Urothelium cell line (cell line): Measurements from ENCODE around the gene SPDEF.

Experiments
- DNase-seq: peaks from one replicate; pipeline ENCODE4 v3.0.0; 2011; ENCODE audit warnings: low spot score, mixed read lengths
- FAIRE-seq: peaks from 2 replicates; lab custom pipeline; 2011; peaks lifted over from hg19 to GRCh38; lab: Jason Lieb, UNC

The SPDEF gene

GRCh38 chr6:34547701-34548644 lies 8.2 kb downstream of the SPDEF start:
- no peak for DNase-seq
- FAIRE-seq = no peak

DNA sequence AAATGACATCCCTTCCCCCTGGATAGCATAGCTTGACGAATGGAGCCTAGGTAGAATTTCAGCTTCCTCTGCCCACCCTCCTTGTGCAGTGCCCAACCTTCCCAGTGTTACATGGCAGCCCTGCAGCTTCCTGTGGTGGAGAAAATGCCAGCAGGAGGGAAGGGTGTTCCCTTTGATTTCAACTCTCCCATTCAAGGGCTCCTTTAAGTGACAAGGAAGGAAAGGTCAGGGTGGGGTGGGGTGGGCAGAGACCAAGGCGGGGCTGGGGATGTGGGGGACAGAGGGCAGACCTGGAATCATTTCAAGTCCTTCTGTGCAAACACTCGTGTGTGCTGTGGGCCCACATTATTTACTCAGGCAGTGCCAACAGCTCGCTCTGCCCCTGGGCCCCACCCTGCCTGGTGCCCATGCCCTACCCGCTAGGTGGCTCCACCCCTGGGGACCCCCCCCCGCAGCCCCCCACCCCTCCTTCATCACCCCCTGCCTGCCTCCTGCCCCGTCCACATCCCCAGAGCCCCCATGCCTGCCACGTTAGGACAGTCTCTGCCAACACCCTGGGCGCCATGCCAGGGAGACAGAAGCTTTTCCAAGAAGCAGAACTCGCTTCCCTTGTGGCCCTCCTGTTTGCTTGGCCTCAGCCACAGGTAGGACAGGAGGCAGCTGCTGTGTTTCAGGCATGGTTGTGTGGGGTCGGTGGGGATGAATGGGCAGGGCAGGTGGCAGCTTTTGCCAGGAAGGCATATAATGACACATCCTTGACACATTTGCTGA lies 9.4 kb downstream of the SPDEF start:
- FAIRE-seq = peak; percentile 35
- DNase-seq = no peak

DNA sequence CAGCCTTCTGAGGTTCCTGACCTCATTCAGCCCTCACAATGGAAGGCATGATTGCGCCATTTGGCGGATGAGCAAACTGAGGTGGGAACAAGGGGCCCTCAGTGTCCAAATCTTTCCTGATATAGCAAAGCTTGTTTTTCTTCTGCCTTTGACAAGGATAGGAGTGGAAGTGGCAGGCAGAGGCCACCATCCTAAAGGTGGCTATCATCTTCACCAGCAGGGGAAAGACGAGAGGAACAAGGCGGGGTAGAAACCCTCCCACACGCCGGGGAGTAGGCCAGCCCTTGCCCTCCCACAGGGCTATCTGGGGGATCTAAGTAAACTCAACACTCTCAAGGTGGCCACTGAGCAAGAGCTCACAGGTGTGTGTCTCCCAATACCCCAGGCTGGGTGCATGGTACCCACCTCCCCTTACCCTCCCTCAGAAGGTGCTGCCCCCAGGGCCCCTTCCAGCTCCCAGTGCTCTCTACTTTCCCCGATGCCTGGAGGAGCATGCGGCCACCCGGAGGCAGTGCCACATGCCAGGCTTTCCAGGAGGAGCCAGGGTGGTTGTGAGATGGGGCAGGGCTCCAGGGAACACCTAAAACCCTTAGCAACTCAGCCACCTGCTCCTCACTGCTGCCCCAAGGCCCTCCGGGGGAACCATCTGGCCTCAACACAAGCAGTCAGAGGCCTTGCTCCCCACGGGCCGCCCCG lies 11.2 kb downstream of the SPDEF start:
- DNase-seq (no peak), FAIRE-seq (no peak)

GRCh38 chr6:34544052-34544604 lies 12.0 kb downstream of the SPDEF start:
- DNase-seq (no peak), FAIRE-seq (peak; percentile 61)

DNA sequence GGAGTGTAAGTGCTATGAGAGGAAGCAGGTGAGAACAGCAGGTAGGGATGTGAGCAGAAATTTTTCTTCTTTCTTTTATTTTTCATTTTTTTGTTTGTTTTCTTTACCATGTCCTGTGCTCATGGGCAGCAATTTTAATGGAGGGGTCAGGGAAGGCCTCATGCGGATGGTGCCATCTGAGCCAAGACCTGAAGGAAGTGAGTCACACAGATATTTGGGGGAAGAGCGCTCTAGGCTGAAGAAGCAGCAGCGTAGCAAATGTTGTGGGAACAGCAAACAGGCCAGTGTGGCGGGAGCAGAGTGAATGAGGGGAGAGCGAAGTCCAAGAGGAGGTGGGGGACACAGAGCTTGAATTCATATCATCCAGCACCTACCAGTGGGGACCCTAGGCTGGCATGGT lies 12.7 kb downstream of the SPDEF start:
- FAIRE-seq (no peak), DNase-seq (peak; percentile 59)

GRCh38 chr6:34540841-34541240 lies 15.3 kb downstream of the SPDEF start:
- no peak for FAIRE-seq
- DNase-seq = no peak

DNA sequence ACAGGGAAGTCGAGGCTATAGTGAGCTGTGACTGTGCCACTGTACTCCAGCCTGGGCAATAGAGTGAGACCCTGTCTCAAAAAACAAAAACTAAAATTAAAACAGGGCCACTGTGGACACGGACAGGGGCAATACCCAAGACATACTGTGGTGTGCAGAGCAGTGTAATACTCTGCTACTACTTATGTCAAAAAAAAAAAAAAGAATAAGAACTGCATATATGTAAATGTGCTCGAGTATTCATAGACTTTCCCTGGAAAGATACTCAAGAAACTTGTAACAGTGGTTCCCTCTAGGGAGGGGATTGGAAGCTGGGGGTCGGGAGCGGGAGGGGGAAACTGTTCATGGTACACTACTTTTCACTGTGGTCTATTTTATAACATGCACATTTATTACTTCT lies 15.9 kb downstream of the SPDEF start:
- no peak for DNase-seq
- FAIRE-seq = no peak

GRCh38 chr6:34539181-34539580 lies 16.9 kb downstream of the SPDEF start:
- no peak for DNase-seq

GRCh38 chr6:34538581-34538980 lies 17.5 kb downstream of the SPDEF start:
- no peak for DNase-seq
- no peak for FAIRE-seq

More at GRCh38 chr6:34539181-34539580, 16.9 kb downstream of the SPDEF start:
- FAIRE-seq = no peak

DNA sequence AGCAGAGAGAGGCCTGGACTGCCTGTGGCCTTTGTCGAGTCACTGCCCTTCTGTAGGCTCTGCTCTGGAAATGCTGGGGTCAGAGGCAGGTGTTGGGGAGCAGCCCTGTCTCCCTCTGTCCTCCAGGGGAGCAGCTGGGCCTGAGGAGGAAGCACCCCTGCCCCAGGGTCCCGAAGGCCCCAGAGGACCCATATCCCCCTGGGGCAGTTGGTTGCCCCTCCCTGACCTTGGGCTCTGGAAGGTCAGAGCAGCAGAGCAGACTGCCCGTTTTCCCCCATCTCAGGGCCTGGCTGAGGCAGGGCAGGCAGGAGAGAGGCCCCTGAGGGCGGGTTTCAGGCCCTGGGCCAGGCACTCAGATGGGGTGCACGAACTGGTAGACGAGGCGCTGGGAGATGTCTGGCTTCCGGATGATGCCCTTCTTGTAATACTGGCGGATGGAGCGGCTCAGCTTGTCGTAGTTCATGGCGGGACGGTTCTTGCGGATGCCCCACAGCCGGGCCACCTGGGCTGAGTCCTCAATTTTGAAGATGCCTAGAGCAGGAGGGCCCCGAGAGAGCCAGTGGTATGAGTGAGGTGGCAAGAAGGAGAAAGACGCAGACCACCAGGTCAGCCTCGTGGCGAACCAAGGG lies 18.1 kb downstream of the SPDEF start:
- no peak for FAIRE-seq
- DNase-seq = no peak

DNA sequence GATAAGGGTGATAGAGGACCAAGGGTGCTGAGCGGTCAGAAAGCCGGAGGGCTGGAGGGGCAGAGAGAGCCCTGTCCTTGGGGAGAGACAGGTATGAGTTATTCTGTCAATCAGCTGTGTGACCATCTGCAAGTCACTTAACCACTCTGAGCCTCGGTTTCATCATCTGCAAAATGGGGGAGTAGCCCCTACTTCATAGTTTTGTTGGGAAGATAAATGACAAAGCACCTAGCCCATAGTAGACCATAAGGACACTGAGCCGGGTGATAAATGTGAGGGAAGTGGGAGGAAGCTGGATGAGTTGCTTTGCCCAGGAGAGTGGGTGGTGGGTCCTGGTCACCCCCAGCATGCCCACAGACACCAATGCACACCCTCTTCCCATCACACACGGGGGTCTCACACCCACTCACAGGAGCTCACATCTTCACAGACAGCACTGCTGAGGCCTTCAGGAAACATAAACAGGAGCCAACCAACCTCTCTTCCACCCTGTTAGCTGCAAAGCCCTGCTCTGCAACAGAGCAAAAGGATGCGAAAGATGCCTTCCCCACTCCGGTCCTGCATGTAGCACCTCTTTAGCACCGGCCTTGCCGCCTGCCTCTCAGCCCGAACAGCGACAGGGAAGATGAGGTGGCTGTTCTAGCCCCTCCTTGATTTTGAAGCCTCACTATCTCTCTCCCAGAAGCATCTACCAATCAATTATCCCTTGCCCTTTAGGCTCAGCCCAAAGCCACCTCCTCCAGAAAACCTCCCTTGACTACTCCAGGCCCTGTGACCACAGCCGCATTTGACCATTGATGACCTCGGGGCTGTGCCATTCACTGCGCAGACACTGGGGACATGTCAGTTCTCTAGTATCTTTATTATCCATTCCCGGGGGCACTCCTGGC lies 18.9 kb downstream of the SPDEF start:
- FAIRE-seq (no peak), DNase-seq (no peak)

DNA sequence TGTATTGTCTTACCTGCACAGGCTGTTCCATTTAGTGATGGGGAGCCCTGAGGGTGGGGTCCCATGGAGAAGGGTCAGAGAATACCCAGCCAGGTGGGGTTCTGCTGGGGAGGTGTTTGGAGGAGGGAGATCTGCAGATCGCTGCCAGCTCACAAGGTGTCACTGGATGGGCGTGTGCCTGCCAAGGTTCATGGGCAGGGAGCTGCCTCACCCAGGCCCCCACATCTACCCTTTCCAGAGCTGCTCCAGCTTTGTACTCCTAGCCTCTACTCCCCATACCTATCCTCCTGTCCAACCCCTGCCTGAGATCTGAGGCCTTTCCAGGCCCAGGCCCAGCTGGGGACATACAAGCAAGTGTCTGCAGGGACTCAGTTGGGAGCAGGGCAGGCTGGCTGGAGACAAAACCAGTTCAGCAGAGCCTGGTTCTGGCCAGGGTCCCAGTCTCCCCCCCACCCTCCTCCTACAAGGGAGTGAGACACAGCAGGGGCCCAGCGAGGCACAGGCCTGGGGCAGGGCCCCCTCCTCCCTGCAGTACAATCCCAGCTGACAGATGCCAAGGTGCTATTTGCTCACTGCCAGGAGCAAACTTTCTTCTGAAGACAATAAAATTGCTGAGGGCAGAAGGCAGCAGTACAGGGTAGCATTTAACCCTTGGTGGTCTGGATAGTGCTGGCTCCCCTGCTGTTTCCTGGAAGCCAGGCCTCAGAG lies 19.7 kb downstream of the SPDEF start:
- DNase-seq (no peak), FAIRE-seq (no peak)

GRCh38 chr6:34535646-34536045 lies 20.5 kb downstream of the SPDEF start:
- no peak for DNase-seq
- FAIRE-seq = no peak

DNA sequence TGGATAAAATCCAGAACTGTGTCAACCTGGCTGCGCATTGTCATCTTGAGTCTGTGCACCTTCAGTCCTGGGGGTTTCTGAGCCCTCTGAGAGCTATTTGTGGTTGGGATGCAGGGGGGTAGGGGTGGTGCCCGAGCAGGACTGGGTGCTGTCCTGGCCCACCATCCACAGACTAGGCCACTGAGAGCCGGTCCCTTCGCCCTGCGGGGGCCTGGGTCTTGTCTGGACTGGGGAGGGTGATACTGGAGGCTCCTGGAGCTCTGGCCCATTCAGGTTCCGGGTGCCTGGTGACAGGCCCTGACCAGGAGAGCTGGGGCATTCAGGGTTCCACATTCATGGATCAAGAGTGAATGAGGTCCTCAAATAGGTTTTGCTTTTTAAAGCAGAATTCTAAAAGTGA lies 20.9 kb downstream of the SPDEF start:
- FAIRE-seq = no peak
- DNase-seq = no peak

- no peak for FAIRE-seq
- no peak for DNase-seq
Observed at GRCh38 chr6:34534656-34535055, 21.5 kb downstream of the SPDEF start.

DNA sequence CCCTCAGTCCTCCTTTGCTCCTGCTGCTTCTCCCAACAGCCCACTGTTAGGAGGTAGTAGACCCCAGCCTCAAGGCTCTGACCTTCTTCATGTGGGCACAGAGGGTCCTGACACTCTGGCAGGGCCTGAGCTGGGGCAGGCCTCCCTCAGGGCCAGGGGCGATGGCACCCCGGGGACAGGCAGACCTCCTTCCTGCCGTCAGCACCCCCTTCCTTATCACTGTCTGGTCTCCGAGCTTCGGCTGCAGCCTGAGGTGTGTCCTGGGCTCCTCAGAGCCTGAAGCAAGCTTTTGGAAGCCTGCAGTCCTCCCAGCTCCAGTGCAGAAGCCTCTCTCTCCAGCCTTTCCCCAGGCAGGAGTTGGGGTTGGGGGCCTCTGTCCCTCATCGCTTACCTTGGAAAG lies 22.0 kb downstream of the SPDEF start:
- FAIRE-seq = no peak
- no peak for DNase-seq

DNA sequence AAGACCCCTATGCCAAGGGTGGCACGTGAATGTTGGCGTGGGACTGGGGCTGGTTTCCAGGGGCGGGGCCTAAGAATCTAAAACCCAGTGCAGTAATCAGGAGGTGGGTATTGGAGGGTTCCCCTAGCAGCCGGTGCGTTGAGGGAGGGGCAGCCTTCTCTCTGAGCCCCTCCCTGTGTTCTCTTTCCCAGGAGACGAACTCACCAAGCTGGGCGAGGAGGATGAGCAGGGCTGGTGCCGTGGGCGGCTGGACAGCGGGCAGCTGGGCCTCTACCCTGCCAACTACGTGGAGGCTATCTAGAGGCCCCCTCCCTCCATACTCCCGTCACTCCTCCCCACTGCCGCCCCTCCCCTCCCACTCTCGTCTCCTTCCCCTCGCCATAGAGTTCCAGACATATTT lies 23.9 kb downstream of the SPDEF start:
- DNase-seq (no peak), FAIRE-seq (no peak)

DNA sequence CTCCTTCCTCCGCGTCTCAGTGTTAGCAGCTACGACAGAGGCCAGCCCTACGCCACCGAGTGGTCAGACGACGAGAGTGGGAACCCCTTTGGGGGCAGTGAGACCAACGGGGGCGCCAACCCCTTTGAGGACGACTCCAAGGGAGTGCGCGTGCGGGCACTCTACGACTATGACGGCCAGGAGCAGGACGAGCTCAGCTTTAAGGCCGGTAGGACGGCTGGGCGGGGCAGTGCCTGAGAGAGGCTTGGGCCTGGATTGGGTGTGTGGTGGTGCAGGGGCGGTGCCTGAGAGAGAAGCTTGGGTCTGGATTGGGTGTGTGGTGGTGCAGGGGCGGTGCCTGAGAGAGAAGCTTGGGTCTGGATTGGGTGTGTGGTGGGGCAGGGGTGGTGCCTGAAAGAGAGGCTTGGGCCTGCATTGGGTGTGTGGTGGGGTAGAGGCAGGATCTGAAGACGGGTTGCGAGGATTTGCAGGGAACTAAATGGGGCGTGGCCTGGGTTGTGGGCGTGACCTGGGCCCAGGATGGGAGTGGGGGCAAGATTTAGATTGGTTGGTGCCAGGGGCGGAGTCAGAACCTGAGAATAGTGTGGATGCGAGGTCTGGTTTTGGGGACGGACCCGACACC lies 24.4 kb downstream of the SPDEF start:
- FAIRE-seq = no peak
- no peak for DNase-seq
